Measurements from ENCODE around the gene CACNA1C.
"Not testable (repeated sequence)": the region's sequence is repeated elsewhere in the genome, so short reads cannot be mapped to it uniquely, and the experiment has no call there.

- TF ChIP-seq POLR2A, CTCF (IDR thresholded peaks at IDR 0.05): not testable (repeated sequence)
These were observed 438.6 kb downstream of the CACNA1C start for GRCh38 chr12:2491349-2491748.
